CD14-positive monocyte (primary cell): Measurements from ENCODE around the gene ITPA. TPM values are rescaled to one million over a fixed set of nuclear protein-coding genes. Genes with fewer than 3 reads are reported as not detected.

Experiments
- DNase-seq, 3 donors: peaks; one replicate each; pipeline ENCODE4 v3.0.0-alpha.2; 2011 to 2022
- H2AFZ ChIP-seq: 2 replicates; pipeline ENCODE4 v1.6.0; 2012; ENCODE audit warnings: mild to moderate bottlenecking, low read depth, low read length, inconsistent platforms; ENCODE audit not compliant: insufficient read depth, poor library complexity, severe bottlenecking
- H3K27ac ChIP-seq, 2 donors: 1 replicate in 1 of 2; 2 replicates in 1 of 2; pipeline ENCODE4 v1.5.1; 2012 to 2013; ENCODE audit warnings: low read length in 2 of 2, control low read depth in 1 of 2, inconsistent platforms in 1 of 2, low read depth in 1 of 2, mild to moderate bottlenecking in 1 of 2
- H3K27me3 ChIP-seq, 2 donors: one replicate each; pipeline versions ENCODE4 v1.6.0 to v1.6.1; 2011 to 2013; ENCODE audit warnings: low read length in 2 of 2; ENCODE audit not compliant: control insufficient read depth in 2 of 2, insufficient read depth in 2 of 2
- H3K36me3 ChIP-seq, 2 donors: replicated peaks in 1 of 2; 1 replicate in 1 of 2; 2 replicates in 1 of 2; pipeline versions ENCODE4 v1.5.1 to v1.6.1; 2012 to 2013; ENCODE audit warnings: low read length in 2 of 2, control low read depth in 1 of 2, inconsistent platforms in 1 of 2, mild to moderate bottlenecking in 1 of 2; ENCODE audit not compliant: insufficient read depth in 2 of 2, control insufficient read depth in 1 of 2
- H3K4me1 ChIP-seq, 2 donors: 1 replicate in 1 of 2; 2 replicates in 1 of 2; pipeline versions ENCODE4 v1.5.1 to v1.6.1; 2012 to 2013; ENCODE audit warnings: low read length in 2 of 2, control low read depth in 1 of 2, inconsistent platforms in 1 of 2, mild to moderate bottlenecking in 1 of 2, moderate library complexity in 1 of 2; ENCODE audit not compliant: insufficient read depth in 2 of 2, control insufficient read depth in 1 of 2
- H3K4me2 ChIP-seq: replicated peaks from 2 replicates; pipeline ENCODE3; 2012; ENCODE audit warnings: low read length, moderate library complexity, mild to moderate bottlenecking; ENCODE audit not compliant: poor library complexity, severe bottlenecking; ENCODE audit errors: extremely low read depth
- H3K4me3 ChIP-seq, 3 experiments: fragments of 200-600 bp in 1 of 3; sonication (generic) in 1 of 3; replicated peaks in 1 of 3; 1 replicate in 2 of 3; 2 replicates in 1 of 3; pipeline ENCODE4 v1.5.1; 2011 to 2013; ENCODE audit warnings: low read length in 3 of 3, mild to moderate bottlenecking in 3 of 3, control low read depth in 2 of 3, low read depth in 2 of 3, inconsistent platforms in 1 of 3, moderate library complexity in 1 of 3
- H3K79me2 ChIP-seq: 2 replicates; pipeline ENCODE4 v1.6.0; 2012; ENCODE audit warnings: mild to moderate bottlenecking, control low read depth, inconsistent platforms, low read length, moderate library complexity; ENCODE audit not compliant: insufficient read depth
- H3K9ac ChIP-seq: 2 replicates; pipeline ENCODE4 v1.6.0; 2017; ENCODE audit warnings: low read length, mild to moderate bottlenecking; ENCODE audit not compliant: insufficient read depth, poor library complexity, severe bottlenecking
- H3K9me3 ChIP-seq, 2 donors: replicated peaks in 1 of 2; 1 replicate in 1 of 2; 2 replicates in 1 of 2; pipeline versions ENCODE4 v1.5.1 to v1.6.1; 2012 to 2013; ENCODE audit warnings: low read length in 2 of 2, control low read depth in 1 of 2; ENCODE audit not compliant: control insufficient read depth in 1 of 2, insufficient read depth in 1 of 2
- H4K20me1 ChIP-seq: 2 replicates; pipeline ENCODE4 v1.6.0; 2012; ENCODE audit warnings: mild to moderate bottlenecking, low read length, control low read depth, moderate library complexity; ENCODE audit not compliant: insufficient read depth
- H3K27ac Mint-ChIP-seq, 7 donors: one replicate each; pipeline ENCODE4 v1.8.0; 2020; ENCODE audit warnings: mild to moderate bottlenecking in 7 of 7, mixed read lengths in 7 of 7, moderate library complexity in 6 of 7, inconsistent platforms in 2 of 7
- H3K27me3 Mint-ChIP-seq, 3 donors: one replicate each; pipeline ENCODE4 v1.8.0; 2021 to 2022; ENCODE audit warnings: low read depth in 3 of 3, mild to moderate bottlenecking in 3 of 3, mixed read lengths in 3 of 3, moderate library complexity in 3 of 3, inconsistent platforms in 1 of 3
- H3K36me3 Mint-ChIP-seq, 2 donors: one replicate each; pipeline ENCODE4 v1.8.0; 2020; ENCODE audit warnings: mixed read lengths in 2 of 2, inconsistent platforms in 1 of 2, mild to moderate bottlenecking in 1 of 2
- H3K4me1 Mint-ChIP-seq: one replicate; pipeline ENCODE4 v1.8.0; 2020; ENCODE audit warnings: mild to moderate bottlenecking, mixed read lengths
- H3K4me3 Mint-ChIP-seq, 2 donors: one replicate each; pipeline ENCODE4 v1.8.0; 2020; ENCODE audit warnings: mild to moderate bottlenecking in 2 of 2, mixed read lengths in 2 of 2, moderate library complexity in 1 of 2
- H3K9me3 Mint-ChIP-seq, 7 donors: one replicate each; pipeline ENCODE4 v1.8.0; 2020 to 2022; ENCODE audit warnings: mixed read lengths in 7 of 7, mild to moderate bottlenecking in 6 of 7, moderate library complexity in 6 of 7, inconsistent platforms in 2 of 7
- CTCF ChIP-seq: fragments of 200-600 bp; IDR thresholded peaks from one replicate; pipeline ENCODE4 v1.8.0; 2022; ENCODE audit warnings: antibody characterized with exemption, mild to moderate bottlenecking
- WGBS: methylation state at CpG from one replicate; pipeline ENCODE4 v1.1.5; 2013; ENCODE audit warnings: missing lambda C conversion rate; ENCODE audit not compliant: insufficient coverage; 5-methylcytosine and 5-hydroxymethylcytosine counted together
- intact Hi-C, 2 donors: fragments of 100-400 bp; cut with micrococcal nuclease; formaldehyde crosslinking; loops; one replicate each; pipeline versions ENCODE4 v1.15.0 to v1.15.1; 2023
- polyA plus RNA-seq, 3 donors: library from polyadenylated mRNA; depleted of rRNA in 1 of 3; unstranded in 2 of 3; stranded (reverse) in 1 of 3; fragments of 300-500 nt in 2 of 3; fragments of >200 nt in 1 of 3; fragmentation: Illumina TruSeq in 2 of 3; gene quantifications; 1 replicate in 2 of 3; 2 replicates in 1 of 3; pipeline ENCODE4 v1.2.3, GENCODE V29; 2012 to 2021

The ITPA gene
- polyA plus RNA-seq, 3 donors: 39.5 to 62.8 (median 57.0) TPM

- no peak overlapping the region for H3K9ac ChIP-seq
These were observed 9.2 kb downstream of the ITPA start for GRCh38 chr20:3218307-3218988.

More at GRCh38 chr20:3218307-3218988, 9.2 kb downstream of the ITPA start:
- Mint-ChIP-seq H3K27me3 (peaks cover 0 to 1% (median 0%) of the 10 kb centered on the region in 3 donors), H3K9me3 (no peaks in the 10 kb centered on the region), H3K4me3 (no peak overlapping the region), H3K4me1 (peaks cover 7% of the 10 kb centered on the region), H3K27ac (no peak overlapping the region), H3K36me3 (peaks cover 44 to 84% of the 10 kb centered on the region in 2 donors)
- H3K27me3 ChIP-seq: no peaks in the 10 kb centered on the region
- peaks cover 5 to 12% of the 10 kb centered on the region in 2 donors for H3K4me1 ChIP-seq
- peak overlapping the region; percentile 5 for H3K4me2 ChIP-seq
- no peaks in the 10 kb centered on the region for H3K9me3 ChIP-seq
- H2AFZ ChIP-seq: peak overlapping the region; percentile 29
- WGBS: 16% methylated on average over 26 of the region's 30 CpGs
- TF ChIP-seq CTCF: peak; percentile 97
- peak; percentile 27 to 51 (median 39) for DNase-seq
- H4K20me1 ChIP-seq: no peaks in the 10 kb centered on the region
- no peak overlapping the region for H3K4me3 ChIP-seq
- intact Hi-C loops: loop anchor here (5.0 to 10.0 kb wide), 2 partner anchors 94 to 96 kb away; no protein-coding TSS in a partner anchor
- H3K36me3 ChIP-seq: peaks cover 45 to 76% of the 10 kb centered on the region in 2 donors
- H3K27ac ChIP-seq: no peak overlapping the region
- H3K79me2 ChIP-seq: no peaks in the 10 kb centered on the region
